Measurements from ENCODE around the gene LSM2.

Gene LSM2

DNA sequence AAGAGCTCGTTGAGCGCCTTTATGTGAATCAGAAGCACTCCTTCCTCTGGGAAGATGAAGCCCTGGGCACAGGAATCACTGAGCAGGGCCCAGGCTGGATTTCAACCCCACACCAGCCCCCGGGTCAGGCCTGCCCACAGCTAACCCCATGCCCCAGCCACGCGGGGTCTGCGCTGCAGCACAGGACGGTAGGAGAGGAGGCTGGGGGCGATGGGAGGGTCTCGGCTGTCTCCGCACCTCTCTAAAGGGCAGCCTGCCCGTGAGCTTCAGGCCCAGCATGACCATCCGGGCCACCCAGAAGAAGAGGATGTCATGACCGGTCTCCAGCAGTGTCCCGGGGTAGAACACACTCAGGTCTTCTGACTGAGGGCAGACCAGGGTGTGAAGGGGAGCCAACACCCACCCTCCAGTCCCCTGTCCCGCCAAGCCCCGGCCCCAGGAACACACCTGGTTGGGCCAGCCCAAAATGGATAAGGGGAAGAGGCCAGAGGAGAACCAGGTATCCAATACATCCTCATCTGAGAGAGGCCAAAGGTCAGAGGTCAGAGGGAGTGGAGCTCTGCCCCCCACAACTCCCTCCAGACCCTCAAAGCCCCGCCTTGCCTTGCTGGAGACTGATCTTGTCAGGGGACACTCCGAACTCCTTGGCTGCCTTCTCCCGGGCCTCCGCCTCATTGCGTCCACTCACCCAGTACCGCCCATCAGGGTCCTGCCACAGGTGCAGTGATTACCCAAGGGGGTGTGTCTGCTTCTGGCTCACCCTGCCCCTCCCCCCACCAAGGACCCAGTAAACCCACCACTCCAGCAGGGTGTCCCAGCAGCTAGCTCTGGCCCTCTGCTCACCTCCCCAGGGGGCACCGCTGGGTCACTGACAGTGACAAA is 25.3 kb downstream of the LSM2 start:
- no peak for DNase-seq (ENCODE audit: extremely low read depth, low read depth)
- no peak overlapping the region for H3K4me3 ChIP-seq (replicated peaks; ENCODE audit: low read depth, low read length)
- TF ChIP-seq, protein P1, sequence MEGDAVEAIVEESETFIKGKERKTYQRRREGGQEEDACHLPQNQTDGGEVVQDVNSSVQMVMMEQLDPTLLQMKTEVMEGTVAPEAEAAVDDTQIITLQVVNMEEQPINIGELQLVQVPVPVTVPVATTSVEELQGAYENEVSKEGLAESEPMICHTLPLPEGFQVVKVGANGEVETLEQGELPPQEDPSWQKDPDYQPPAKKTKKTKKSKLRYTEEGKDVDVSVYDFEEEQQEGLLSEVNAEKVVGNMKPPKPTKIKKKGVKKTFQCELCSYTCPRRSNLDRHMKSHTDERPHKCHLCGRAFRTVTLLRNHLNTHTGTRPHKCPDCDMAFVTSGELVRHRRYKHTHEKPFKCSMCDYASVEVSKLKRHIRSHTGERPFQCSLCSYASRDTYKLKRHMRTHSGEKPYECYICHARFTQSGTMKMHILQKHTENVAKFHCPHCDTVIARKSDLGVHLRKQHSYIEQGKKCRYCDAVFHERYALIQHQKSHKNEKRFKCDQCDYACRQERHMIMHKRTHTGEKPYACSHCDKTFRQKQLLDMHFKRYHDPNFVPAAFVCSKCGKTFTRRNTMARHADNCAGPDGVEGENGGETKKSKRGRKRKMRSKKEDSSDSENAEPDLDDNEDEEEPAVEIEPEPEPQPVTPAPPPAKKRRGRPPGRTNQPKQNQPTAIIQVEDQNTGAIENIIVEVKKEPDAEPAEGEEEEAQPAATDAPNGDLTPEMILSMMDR (IDR thresholded peaks at IDR 0.05; ENCODE audit: low read depth, low read length, missing control alignments): no peak

DNA sequence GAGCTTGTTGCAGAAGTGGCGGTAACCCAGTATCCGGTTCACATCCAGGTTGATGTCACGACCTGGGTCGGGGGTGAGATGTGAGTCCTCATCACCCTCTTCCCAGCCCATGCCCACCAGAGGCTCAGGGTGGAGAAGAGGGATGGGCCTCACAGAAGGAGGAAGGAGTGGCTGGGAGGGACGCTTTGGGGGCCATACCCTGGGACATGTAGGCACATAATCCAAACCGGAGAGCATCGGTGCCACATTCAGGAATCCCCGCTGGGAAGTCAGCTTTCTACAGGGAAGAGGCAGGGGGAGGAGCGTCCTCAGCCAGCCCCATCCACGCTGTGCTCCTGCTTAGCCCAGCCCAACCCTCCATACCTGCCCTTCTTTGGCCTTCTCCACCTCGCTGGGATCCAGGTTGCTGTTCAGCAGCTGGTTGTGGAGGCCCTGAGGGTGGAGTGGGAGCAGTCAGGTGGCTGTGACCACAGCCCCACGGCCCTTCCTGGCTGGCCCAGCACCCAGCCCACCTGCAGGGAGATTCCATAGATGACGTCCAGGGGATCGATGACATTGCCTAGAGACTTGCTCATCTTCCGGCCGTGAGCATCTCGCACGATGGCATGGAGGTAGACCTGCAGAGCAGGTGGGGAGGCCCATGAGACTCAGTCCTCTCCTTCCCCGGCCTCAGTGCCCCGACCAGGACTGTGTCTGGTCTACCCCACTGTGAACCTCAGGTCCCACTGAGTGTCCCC is 26.1 kb downstream of the LSM2 start:
- TF ChIP-seq, protein P1 (IDR thresholded peaks at IDR 0.05; ENCODE audit: low read depth, low read length, missing control alignments): no peak
- no peak for DNase-seq (ENCODE audit: extremely low read depth, low read depth)
- no peak overlapping the region for H3K4me3 ChIP-seq (replicated peaks; ENCODE audit: low read depth, low read length)

DNA sequence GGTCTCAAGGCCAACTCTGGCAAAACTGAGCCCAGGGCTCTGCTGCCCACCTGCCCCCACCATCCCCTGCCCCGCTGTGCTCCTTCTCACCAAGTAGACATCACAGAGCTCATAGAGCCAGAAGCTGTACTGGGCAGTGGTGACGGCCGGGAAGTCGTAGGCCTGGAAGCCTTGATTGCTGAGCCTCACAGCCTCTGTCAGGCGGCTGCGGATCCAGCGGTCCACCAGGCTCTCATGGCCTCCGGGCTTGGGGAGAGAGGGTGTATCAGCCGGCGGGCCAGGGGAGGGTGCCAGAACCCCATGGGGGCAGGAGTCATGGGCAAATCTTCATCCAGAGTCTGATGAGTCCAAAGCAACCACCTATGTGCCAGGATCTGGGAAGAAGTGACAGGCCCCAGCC is 26.9 kb downstream of the LSM2 start:
- TF ChIP-seq, protein P1 (IDR thresholded peaks at IDR 0.05; ENCODE audit: low read depth, low read length, missing control alignments): no peak
- no peak for DNase-seq (ENCODE audit: extremely low read depth, low read depth)
- no peak overlapping the region for H3K4me3 ChIP-seq (replicated peaks; ENCODE audit: low read depth, low read length)

DNA sequence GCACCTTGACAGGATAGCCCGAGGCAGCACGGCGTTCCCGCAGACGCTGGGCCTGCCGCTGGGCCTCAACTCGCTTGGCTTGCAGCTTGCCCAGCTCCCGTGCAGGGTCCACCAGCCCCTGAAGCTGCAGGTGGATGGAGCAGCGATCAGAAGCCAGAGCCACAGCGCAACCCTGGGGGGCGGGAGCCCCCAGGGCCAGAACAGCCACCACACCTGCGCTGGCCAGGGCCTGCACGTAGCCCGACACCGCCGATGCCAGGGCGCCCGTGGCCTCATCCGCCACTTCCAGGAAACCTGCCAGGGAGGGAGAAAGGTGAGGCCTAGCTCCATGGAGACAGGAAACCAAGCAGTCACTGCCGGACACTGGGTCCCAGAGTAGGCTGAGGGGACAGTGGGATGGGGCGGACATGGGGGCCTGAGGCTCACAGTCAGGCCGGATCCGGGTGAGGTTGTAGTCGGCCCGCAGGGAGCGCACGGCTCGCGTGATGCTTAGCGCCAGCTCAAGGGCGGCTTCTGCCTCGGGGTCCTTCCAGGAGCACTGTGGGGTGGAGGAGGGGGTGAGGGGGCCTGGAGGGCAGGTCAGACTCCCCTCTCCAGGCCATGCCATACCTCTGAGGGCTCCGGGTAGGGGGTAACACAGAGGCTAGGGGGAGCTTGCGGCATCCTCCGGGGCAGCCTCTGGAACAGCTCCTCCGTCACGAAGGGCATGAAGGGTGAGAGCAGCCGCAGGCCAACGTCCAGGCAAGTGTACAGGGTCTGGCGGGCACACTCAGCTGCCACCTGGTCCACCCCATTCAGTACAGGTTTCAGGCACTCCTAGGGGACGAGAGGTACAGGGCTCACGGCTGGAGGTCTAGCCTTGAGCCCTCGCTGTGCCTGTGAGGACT is 27.5 kb downstream of the LSM2 start:
- TF ChIP-seq, protein P1 (IDR thresholded peaks at IDR 0.05; ENCODE audit: low read depth, low read length, missing control alignments): no peak
- no peak overlapping the region for H3K4me3 ChIP-seq (replicated peaks; ENCODE audit: low read depth, low read length)
- DNase-seq (ENCODE audit: extremely low read depth, low read depth): no peak

DNA sequence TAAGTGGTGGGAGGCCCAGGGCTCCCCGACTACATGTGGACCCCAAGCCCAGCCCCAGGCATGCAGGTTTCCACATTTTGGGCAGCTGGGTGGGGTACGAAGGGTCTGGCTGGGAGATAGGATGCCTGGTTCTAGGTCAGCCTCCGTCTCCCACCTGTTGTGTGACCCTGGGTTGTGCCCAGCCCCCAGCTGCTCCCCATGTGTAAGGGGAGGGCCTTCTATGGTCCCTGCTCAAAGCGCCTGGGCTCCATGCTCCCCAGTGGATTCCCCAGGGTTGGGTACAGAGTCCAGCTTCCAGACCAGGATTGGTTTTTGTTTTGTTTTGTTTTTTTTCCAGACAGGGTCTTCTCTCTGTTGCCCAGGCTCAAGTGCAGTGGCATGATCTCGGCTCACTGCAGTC is 28.6 kb downstream of the LSM2 start:
- DNase-seq (ENCODE audit: extremely low read depth, low read depth): no peak
- TF ChIP-seq, protein P1 (IDR thresholded peaks at IDR 0.05; ENCODE audit: low read depth, low read length, missing control alignments): no peak
- H3K4me3 ChIP-seq (replicated peaks; ENCODE audit: low read depth, low read length): no peak overlapping the region

DNA sequence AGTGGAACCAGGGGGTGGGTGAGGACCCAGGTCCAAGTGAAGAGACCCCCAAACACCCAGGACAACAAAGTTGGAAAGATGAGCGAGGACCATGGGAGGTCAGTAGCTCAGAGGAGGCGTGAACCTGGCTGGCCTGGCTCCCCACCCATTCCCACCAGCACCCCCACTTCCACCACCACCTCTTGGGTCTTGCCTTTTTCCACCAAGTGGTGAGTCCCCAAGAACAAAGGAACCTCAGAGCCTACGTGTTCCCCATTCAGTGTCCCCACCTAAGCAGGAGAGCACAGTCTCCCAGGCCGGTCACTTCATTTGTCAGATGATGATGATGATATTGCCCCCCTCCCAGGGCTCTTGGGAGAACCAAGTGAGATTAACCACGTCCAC is 29.1 kb downstream of the LSM2 start:
- H3K4me3 ChIP-seq (replicated peaks; ENCODE audit: low read depth, low read length): no peak overlapping the region
- TF ChIP-seq, protein P1 (IDR thresholded peaks at IDR 0.05; ENCODE audit: low read depth, low read length, missing control alignments): no peak
- no peak for DNase-seq (ENCODE audit: extremely low read depth, low read depth)

All from HFF-Myc (cell line).